ENCODE measurements around the gene ATP9A. TPM values are rescaled to one million over a fixed set of nuclear protein-coding genes. Genes with fewer than 3 reads are reported as not detected.
A peak's percentile ranks its signal among the peaks of the same experiment; 100 is the strongest.

Gene ATP9A
- total RNA-seq, 4 donors from 2014 or later, result 52.5 to 72.8 (median 61.7) TPM

DNA sequence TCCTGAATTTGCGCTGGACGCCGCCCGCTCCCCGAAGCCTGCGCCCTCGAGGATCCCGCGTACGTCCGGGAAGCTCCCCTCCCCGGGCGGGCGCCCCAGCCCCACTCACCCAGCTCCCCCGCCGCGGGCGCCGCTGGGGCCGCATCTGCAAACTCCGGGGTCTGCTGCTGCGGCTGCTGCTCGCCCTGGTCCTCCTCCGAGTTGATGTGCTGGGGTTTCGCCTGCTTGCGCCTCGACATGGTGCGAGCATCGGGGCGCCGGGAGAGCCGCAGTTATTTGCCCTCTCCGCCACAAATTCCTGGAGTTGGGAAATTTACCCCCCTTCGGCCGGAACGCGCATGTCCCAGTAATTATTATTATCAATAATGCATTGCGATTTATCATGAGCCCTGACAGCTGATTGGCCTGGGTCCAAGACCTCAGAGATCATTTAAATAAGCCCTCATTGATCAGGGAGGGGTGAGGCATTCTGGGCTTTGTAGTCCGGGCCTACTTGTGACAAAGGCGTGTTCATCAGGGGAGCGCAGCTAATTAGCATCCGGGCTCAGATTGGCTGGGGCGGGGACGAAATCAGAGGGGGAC is 34.1 kb upstream of the ATP9A start, which contains the start of gene SALL4:
Gene SALL4 (minus strand): TSS at position 352 of the 582 bp plus-strand sequence. CDS start 113 bp downstream, at position 239.
- Histone ChIP-seq H3K27ac (peak within 1 kb of the TSS; percentile 35 to 78 (median 52)), H3K4me3 (replicated peaks in 1 of 3) (peak within 1 kb of the TSS in 2 of 3 donors; percentile 54 to 57), H3K36me3 (no peaks in the 10 kb centered on the region), H3K27me3 (no peaks in the 10 kb centered on the region), H3K4me1 (peaks cover 16 to 28% of the 10 kb centered on the region in 2 donors), H3K9me3 (no peaks in the 10 kb centered on the region)
- no peak for TF ChIP-seq POLR2A (IDR thresholded peaks at IDR 0.05)
- TF ChIP-seq, protein P1, sequence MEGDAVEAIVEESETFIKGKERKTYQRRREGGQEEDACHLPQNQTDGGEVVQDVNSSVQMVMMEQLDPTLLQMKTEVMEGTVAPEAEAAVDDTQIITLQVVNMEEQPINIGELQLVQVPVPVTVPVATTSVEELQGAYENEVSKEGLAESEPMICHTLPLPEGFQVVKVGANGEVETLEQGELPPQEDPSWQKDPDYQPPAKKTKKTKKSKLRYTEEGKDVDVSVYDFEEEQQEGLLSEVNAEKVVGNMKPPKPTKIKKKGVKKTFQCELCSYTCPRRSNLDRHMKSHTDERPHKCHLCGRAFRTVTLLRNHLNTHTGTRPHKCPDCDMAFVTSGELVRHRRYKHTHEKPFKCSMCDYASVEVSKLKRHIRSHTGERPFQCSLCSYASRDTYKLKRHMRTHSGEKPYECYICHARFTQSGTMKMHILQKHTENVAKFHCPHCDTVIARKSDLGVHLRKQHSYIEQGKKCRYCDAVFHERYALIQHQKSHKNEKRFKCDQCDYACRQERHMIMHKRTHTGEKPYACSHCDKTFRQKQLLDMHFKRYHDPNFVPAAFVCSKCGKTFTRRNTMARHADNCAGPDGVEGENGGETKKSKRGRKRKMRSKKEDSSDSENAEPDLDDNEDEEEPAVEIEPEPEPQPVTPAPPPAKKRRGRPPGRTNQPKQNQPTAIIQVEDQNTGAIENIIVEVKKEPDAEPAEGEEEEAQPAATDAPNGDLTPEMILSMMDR (IDR thresholded peaks at IDR 0.05), result no peak
- intact Hi-C loops (cut with DNase I), result no loop called here
- DNase-seq, result no peak
- 24 to 26% methylated on average over 26 to 36 of the region's 44 CpGs for WGBS, 2 donors

DNA sequence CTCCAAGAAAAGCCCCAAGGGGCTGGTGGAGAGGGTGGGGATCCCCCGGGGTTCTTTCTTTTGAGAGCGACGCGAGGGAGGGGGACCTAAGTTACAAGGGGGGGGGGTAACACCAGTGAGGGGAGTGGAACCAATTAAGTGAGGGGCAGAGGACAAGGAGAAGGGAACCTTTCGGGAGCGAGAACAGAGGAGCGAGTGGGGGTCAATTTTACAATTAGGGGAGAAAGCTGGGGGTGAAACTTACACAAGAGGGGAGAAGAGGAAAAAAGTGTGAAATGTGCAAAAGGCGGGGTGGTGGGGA is 33.6 kb upstream of the ATP9A start:
- H3K4me1 ChIP-seq, result peaks cover 20 to 32% of the 10 kb centered on the region in 2 donors
- DNase-seq, result no peak
- H3K27me3 ChIP-seq, result no peaks in the 10 kb centered on the region
- H3K27ac ChIP-seq, result peak overlapping the region; percentile 35 to 78 (median 52)
- 3 to 5% methylated on average over 8 of the region's 8 CpGs for WGBS, 2 donors
- peak overlapping the region in 2 of 3 donors; percentile 54 to 57 for H3K4me3 ChIP-seq (replicated peaks in 1 of 3)
- intact Hi-C loops (cut with DNase I), result no loop called here
- no peaks in the 10 kb centered on the region for H3K9me3 ChIP-seq
- TF ChIP-seq, protein P1 (IDR thresholded peaks at IDR 0.05), result no peak
- no peak for TF ChIP-seq POLR2A (IDR thresholded peaks at IDR 0.05)
- no peaks in the 10 kb centered on the region for H3K36me3 ChIP-seq

DNA sequence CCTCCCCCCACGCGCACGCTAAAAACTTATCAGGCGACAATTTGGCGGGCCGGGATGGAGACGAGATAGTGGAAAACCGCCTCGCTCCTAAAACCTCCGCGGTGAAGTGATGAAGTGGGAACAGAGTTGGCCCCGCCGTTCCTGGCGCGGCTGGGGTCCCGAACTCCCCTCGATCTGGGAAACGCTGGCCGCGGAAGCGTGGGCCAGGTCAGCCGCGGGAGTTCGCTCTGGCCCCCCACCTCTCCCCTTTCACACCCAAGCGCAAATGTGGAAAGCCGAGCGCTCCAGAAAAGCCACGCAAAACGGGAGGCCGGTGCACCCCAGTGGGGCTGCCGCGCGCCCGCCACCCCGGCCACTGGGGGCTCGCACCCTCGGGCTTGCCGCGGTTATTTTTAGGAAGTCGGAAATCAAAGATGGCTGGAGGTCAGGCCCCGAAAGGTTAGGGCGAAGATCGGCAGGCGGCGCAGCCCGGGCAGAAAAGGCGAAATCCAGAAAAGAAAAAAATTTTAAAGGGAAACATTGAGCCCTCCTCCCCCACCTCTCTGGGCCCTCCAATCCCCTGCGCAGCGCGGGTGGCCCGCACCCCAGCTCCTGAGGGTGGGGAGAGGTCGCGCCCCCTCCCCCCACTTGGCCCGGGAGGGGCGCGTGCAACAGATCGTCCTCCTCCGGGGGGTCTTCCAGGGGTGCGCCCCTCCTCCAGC is 33.1 kb upstream of the ATP9A start:
- DNase-seq, result peak; percentile 37 to 40
- H3K9me3 ChIP-seq, result no peaks in the 10 kb centered on the region
- intact Hi-C loops (cut with DNase I), result no loop called here
- WGBS, 2 donors, result 0 to 1% methylated on average over 34 to 45 of the region's 59 CpGs
- no peaks in the 10 kb centered on the region for H3K36me3 ChIP-seq
- TF ChIP-seq POLR2A (IDR thresholded peaks at IDR 0.05), result no peak
- TF ChIP-seq, protein P1 (IDR thresholded peaks at IDR 0.05), result no peak
- peak overlapping the region in 2 of 3 donors; percentile 54 to 57 for H3K4me3 ChIP-seq (replicated peaks in 1 of 3)
- peaks cover 25 to 37% of the 10 kb centered on the region in 2 donors for H3K4me1 ChIP-seq
- peak overlapping the region; percentile 35 to 78 (median 52) for H3K27ac ChIP-seq
- no peaks in the 10 kb centered on the region for H3K27me3 ChIP-seq

DNA sequence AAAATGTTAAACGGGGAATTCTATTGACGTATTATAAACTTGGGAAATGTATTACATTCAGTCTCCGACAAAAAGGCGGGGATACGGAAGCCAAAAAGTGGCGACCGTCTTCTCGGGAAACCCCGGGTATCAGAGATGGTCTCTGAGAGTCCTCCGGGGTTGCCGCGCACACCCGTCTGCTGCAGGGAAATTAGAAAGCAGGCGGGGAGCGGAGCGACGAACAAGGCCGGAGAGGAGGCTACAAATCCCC is 32.6 kb upstream of the ATP9A start:
- WGBS, 2 donors, result 1% methylated on average over 18 of the region's 18 CpGs
- intact Hi-C loops (cut with DNase I), result no loop called here
- DNase-seq, result peak; percentile 50 to 51
- peak overlapping the region in 2 of 3 donors; percentile 52 to 78 for H3K27ac ChIP-seq
- no peak for TF ChIP-seq POLR2A (IDR thresholded peaks at IDR 0.05)
- TF ChIP-seq, protein P1 (IDR thresholded peaks at IDR 0.05), result no peak
- no peaks in the 10 kb centered on the region for H3K9me3 ChIP-seq
- H3K4me1 ChIP-seq, result peaks cover 27 to 42% of the 10 kb centered on the region in 2 donors
- H3K27me3 ChIP-seq, result no peaks in the 10 kb centered on the region
- H3K4me3 ChIP-seq (replicated peaks in 1 of 3), result peak overlapping the region in 2 of 3 donors; percentile 54 to 57
- no peaks in the 10 kb centered on the region for H3K36me3 ChIP-seq
